ENCODE data around the gene ARFGAP3.

Gene ARFGAP3

DNA sequence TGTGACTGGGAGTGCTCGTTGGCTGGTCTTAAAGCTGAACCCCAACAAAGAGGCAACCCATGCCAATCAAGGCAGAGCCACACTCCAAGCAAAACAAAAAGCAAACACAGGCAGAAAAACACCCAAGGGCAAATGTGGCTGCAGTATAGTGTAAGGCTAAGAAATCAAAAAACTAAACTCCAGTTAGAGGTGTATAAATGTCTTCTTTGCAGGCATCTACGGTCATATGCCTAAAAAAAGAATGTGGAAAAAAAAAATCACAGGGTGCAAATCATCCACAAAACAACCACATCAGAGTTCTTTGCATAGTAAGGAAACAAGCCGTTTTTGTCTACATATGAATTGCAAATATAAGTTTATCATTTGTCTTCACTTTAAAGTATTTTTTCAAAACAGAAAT is 27.8 kb downstream of the ARFGAP3 start:
- Histone ChIP-seq H3K9me3 (ENCODE audit: severe bottlenecking) (no peaks in the 10 kb centered on the region), H3K27me3 (ENCODE audit: insufficient read depth, low read depth, severe bottlenecking) (no peaks in the 10 kb centered on the region), H3K36me3 (peaks cover 33% of the 10 kb centered on the region), H3K4me3 (ENCODE audit: low read depth, low read length) (no peak overlapping the region), H3K27ac (no peak overlapping the region)
- no peak for TF ChIP-seq CTCF (IDR thresholded peaks at IDR 0.05; ENCODE audit: low read depth, low read length)
- no peak for DNase-seq

DNA sequence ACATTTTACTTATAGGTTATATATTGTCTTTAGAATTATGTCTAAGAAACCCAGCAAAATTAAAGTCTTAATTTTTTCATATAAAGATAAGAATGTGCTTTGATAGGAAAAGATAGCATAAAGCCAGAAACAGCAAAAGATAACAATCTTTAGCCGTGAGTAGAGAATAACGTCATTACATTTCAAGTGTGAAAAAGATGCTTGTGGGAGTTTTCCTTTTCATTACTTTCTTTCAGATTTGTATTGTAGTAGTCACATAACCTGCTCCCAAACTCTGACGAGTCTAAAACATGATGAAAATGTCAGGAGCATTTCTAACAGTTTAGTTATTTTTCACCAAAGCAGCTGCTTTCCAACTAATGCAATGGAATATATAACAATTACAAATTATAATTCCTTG is 31.3 kb downstream of the ARFGAP3 start:
- H3K36me3 ChIP-seq = peaks cover 20% of the 10 kb centered on the region

DNA sequence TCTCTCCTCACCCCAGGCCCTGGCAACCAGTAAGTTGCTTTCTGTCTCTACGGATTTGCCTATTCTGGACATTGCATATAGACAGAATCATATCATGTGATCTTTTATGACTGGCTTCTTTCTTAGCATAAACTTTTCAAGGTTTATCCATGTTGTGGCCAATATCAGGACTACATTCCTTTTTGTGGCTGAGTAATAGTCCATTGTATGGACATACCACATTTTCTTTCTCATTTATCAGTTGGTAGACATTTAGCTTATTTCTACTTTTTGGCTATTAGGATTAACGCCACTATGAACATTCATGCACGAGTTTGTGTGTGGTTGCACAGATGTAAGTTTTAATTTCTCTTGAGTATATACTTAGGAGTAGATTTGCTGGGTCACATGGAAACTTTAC is 35.7 kb downstream of the ARFGAP3 start:
- Histone ChIP-seq H3K27me3 (ENCODE audit: insufficient read depth, low read depth, severe bottlenecking) (no peaks in the 10 kb centered on the region), H3K9me3 (ENCODE audit: severe bottlenecking) (no peaks in the 10 kb centered on the region), H3K27ac (no peak overlapping the region), H3K36me3 (peaks cover 15% of the 10 kb centered on the region), H3K4me3 (ENCODE audit: low read depth, low read length) (no peak overlapping the region)
- TF ChIP-seq CTCF (IDR thresholded peaks at IDR 0.05; ENCODE audit: low read depth, low read length) = no peak
- no peak for DNase-seq

More for the DNA sequence above, 31.3 kb downstream of the ARFGAP3 start:
- Histone ChIP-seq H3K4me3 (ENCODE audit: low read depth, low read length) (no peak overlapping the region), H3K27ac (no peak overlapping the region), H3K27me3 (ENCODE audit: insufficient read depth, low read depth, severe bottlenecking) (no peaks in the 10 kb centered on the region), H3K9me3 (ENCODE audit: severe bottlenecking) (no peaks in the 10 kb centered on the region)
- TF ChIP-seq CTCF (IDR thresholded peaks at IDR 0.05; ENCODE audit: low read depth, low read length) = no peak
- no peak for DNase-seq

DNA sequence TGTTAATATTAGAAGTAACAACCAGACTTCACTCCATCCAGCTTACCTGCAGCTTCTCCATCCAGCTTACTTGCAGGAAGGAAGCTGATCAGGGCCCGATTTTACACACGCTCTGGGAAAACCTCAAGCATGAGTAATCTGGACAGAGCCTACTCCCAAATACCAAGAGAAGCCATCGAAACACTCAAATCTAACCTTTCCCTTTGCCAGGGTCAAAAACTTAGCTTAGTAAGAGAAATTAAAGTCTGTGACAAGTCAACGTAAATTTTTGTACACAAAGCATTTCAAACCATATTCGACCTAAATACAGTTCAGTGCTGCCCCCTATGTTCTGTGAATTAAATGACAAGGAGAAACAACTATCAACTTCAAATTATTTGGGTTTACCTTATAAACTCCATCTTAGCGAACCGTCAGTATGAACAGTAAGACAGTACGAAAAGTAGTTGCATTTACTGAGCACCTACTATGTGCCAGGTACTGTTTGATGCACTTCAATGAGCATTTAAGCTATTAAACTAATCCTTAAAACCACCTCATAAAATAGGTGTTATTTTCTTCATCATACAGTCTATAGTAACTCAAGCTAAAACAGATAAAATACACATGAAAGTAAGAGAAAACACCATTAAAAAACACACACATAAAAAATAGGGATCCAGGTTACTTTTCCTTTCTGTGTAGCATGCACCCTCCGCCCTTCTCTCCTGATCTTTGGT is 36.9 kb downstream of the ARFGAP3 start:
- peak; percentile 38 for TF ChIP-seq CTCF (IDR thresholded peaks at IDR 0.05; ENCODE audit: low read depth, low read length)
- peaks cover 17% of the 10 kb centered on the region for H3K36me3 ChIP-seq
- H3K27ac ChIP-seq = no peak overlapping the region
- no peak overlapping the region for H3K4me3 ChIP-seq (ENCODE audit: low read depth, low read length)
- H3K9me3 ChIP-seq (ENCODE audit: severe bottlenecking) = no peaks in the 10 kb centered on the region
- DNase-seq = no peak
- no peaks in the 10 kb centered on the region for H3K27me3 ChIP-seq (ENCODE audit: insufficient read depth, low read depth, severe bottlenecking)

GRCh38 chr22:42819412-42820044 is 37.5 kb downstream of the ARFGAP3 start:
- no peak for TF ChIP-seq CTCF (IDR thresholded peaks at IDR 0.05; ENCODE audit: low read depth, low read length)
- Histone ChIP-seq H3K27me3 (ENCODE audit: insufficient read depth, low read depth, severe bottlenecking) (no peaks in the 10 kb centered on the region), H3K27ac (no peak overlapping the region), H3K9me3 (ENCODE audit: severe bottlenecking) (no peaks in the 10 kb centered on the region), H3K4me3 (ENCODE audit: low read depth, low read length) (no peak overlapping the region), H3K36me3 (peaks cover 11% of the 10 kb centered on the region)
- DNase-seq = no peak

Data from WERI-Rb-1 (cell line).